ENCODE data around the gene KRTAP5-9. TPM values are rescaled to one million over a fixed set of nuclear protein-coding genes. Genes with fewer than 3 reads are reported as not detected.
"Not testable (repeated sequence)": the region's sequence is repeated elsewhere in the genome, so short reads cannot be mapped to it uniquely, and the experiment has no call there.

Gene KRTAP5-9
- polyA plus RNA-seq, 4 donors, result 0.25 to 0.95 (median 0.27) TPM; not detected in 1

DNA sequence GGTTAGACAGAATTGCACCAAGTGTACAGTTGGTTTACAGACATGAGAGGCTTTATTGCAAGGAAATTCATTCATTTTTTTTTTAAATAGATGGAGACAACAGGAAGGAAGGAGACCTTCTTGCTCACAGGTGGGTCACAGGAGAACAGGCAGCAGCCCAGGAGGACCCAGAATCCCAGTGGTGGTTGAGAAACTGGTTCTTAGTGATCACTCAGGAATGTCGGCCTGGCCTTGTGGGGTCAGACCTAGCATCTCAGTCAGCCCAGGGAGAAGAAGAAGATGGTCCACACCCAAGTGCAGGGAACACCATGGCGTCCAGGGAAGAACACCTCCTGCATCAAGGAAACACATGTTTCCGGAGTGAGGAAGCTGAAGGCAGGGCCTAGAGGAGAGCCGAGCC is 33.6 kb downstream of the KRTAP5-9 start:
- DNase-seq (ENCODE audit: low read depth in 4 of 4, low spot score in 3 of 4), result no peak

DNA sequence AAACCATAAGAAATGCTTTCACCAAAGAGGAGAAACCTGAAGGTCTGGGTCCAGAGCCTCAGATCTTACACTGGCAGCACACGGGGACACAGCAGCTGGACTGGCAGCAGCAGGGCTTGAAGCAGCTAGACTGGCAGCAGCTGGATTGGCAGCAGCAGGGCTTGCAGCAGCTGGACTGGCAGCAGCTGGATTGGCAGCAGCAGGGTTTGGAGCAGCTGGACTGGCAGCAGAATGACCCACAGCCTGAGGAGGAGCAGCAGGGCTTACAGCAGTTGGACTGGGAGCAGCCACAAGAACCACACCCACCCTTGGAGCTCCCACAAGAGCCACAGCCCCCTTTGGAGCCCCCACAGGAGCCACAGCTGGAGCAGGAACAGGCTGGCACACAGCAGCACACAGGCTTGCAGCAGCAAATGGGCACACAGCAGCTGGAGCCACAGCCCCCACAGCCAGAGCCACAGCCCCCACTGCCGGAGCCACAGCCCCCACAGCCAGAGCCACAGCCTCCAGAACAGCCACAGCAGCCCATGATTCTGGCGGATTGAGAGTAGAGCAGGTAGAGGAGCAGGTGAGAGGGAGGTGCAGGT is 34.2 kb downstream of the KRTAP5-9 start, which contains the start of gene KRTAP5-11:
TSS of gene KRTAP5-11 (minus strand) at position 567 of the 587 bp plus-strand sequence. CDS start at position 529, 38 bp downstream.
- no peak for DNase-seq (ENCODE audit: low read depth in 4 of 4, low spot score in 3 of 4)

DNA sequence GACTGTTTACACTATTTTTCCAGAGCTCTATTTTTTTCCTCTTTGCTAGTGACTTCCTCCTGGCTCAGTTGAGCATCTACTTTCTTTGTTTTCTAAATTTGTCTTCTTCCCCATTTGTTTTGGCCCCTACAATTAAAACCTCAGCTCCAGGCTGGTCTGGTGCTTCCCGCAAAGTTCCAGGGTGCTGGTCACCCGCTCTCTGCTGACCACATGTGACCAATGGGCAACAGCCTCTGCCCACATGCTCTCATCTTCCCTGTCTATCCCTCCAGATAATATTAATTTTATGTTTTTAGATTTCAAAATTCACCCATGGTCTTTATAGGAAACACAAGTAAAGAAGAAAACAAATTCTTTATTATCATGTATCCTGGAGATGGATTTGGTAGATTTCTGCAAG is 34.7 kb downstream of the KRTAP5-9 start:
- not testable (repeated sequence) for DNase-seq (ENCODE audit: low read depth in 4 of 4, low spot score in 3 of 4)

DNA sequence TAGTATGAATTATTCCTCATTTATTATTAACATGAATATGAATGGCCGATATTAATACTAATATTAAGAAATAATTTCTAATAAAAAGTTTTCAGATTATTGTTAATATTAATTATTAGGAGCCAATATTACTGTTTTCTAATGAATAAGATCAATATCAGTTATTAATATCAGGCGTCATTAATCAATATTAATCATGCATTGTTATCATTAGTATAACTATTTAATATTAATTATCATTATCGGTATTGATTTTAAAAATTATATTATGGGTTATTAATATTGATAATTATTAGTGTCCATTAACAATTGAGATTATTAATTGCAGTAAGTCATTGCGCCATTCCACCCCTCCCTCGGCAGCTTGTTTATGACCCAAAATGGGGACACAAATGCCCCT is 37.5 kb downstream of the KRTAP5-9 start:
- not testable (repeated sequence) for DNase-seq (ENCODE audit: low read depth in 4 of 4, low spot score in 3 of 4)

DNA sequence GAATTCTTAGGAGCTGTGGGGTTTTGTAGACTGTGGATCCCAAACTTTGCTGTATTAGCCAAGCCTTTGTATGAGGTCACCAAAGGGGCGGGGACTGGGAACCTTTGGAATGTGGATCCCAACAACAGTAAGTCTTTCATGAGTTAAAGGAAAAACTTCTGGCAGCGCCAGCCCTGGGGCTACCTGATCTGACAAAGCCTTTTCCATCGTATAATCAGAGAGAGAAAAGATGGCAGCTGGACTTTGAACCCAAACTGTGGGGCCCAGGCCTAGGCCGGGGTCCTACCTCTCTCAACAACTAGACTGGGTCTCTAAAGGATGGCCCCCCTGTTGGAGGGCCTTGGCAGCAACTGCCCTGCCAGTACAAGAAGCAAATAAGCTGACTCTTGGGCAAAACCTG is 40.1 kb downstream of the KRTAP5-9 start:
- not testable (repeated sequence) for DNase-seq (ENCODE audit: low read depth in 4 of 4, low spot score in 3 of 4)

DNA sequence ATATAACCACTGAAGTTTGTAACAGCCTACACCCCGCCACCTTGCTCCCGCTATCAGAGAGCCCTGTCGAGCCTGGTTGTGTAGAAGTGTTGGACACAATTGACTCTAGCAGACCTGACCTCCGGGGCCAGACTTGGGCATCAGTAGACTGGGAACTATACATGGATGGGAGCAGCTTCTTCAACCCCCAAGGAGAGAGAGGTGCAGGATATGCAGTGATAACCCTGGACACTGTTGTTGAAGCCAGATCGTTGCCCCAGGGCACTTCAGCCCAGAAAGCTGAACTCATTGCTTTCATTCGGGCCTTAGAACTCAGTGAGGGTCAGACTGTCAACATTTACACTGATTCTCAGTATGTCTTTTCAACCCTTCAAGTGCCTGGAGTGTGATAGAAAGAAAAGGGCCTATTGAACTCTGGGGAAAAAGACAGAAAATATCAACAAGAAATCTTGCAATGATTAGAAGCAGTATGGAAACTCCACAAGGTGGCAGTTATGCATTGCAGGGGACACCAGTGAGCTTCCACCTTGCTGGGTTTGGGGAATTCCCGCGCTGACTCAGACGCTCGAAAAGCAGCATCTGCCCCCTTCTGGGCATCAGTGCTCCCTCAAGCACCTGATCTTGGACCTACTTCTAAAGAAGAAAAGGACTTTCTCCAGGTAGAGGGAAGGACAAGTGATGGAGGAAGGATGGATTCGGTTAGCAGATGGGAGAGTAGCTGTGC is 40.8 kb downstream of the KRTAP5-9 start:
- not testable (repeated sequence) for DNase-seq (ENCODE audit: low read depth in 4 of 4, low spot score in 3 of 4)

DNA sequence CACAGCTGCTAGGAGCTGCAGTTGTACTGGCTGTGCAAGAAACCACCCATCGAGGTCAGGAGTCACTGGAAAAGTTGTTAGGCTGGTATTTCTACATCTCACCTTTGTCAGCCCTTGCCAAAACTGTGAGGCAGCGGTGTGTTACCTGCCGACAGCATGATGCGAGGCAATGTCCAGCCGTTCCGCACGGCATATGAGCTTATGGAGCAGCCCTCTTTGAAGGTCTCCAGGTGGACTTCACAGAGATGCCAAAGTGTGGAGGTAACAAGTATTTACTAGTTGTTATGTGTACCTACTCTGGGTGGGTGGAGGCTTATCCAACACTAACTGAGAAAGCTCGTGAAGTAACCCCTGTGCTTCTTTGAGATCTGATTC is 41.3 kb downstream of the KRTAP5-9 start:
- not testable (repeated sequence) for DNase-seq (ENCODE audit: low read depth in 4 of 4, low spot score in 3 of 4)

Other genes with a start within 250 kb of the KRTAP5-9 start
- 10 to 100 TPM; 21.6 to 40.4 (median 37.7) TPM for gene DHCR7, start 100.0 kb upstream of the KRTAP5-9 start, polyA plus RNA-seq (ENCODE audit: insufficient read length in 4 of 4)
- 10 to 100 TPM; 27.3 to 63.3 (median 37.5) TPM for gene NADSYN1, start 95.2 kb upstream of the KRTAP5-9 start, polyA plus RNA-seq (ENCODE audit: insufficient read length in 4 of 4)
- gene KRTAP5-7, start 21.2 kb upstream of the KRTAP5-9 start, polyA plus RNA-seq (ENCODE audit: insufficient read length in 4 of 4), result under 1 TPM in 1 of 4 donors, not detected in 3; 0.20 TPM
- 1 to 10 TPM in 1 of 4 donors, under 1 TPM in 3; 0.14 to 1.3 (median 0.41) TPM for gene KRTAP5-8, start 10.4 kb upstream of the KRTAP5-9 start, polyA plus RNA-seq (ENCODE audit: insufficient read length in 4 of 4)
- gene KRTAP5-10, start 17.1 kb downstream of the KRTAP5-9 start, polyA plus RNA-seq (ENCODE audit: insufficient read length in 4 of 4), result under 1 TPM in 2 of 4 donors, not detected in 2; 0.20 to 0.26 TPM
- under 1 TPM in 2 of 4 donors, not detected in 2; 0.29 to 0.35 TPM for gene KRTAP5-11, start 34.5 kb downstream of the KRTAP5-9 start, polyA plus RNA-seq (ENCODE audit: insufficient read length in 4 of 4)

Measured in left renal pelvis (tissue), 4 donors.